GM12801 (cell line): ENCODE results near the gene IDUA.

Experiments
- CTCF ChIP-seq: IDR thresholded peaks from one replicate; pipeline ENCODE4 v1.5.1; 2011; ENCODE audit warnings: control low read depth; ENCODE audit not compliant: insufficient read length; ENCODE audit errors: extremely low read depth

The IDUA gene

GRCh38 chr4:1015179-1015578 lies 28.3 kb downstream of the IDUA start:
- TF ChIP-seq CTCF, result no peak

DNA sequence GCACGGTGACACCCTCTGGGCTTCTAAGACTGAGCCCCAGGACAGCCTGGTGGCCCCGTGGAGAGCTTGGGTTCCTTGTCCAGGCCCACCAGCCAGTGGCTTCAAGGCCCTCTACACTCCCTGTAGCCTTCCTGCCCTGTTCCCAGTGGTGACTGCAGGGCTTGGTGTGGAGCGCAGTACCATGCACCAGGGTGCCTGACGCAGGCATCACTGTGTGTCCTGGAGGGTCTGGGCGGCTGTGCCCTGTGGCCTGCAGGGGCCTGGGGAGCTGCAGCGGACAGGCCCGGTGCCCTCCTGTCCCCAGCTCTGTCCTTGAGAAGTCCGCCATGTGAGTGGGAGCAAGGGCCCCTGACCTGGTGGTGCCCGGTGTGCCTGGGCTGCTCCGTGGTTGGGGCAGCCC lies 28.9 kb downstream of the IDUA start:
- TF ChIP-seq CTCF, result no peak

- TF ChIP-seq CTCF, result no peak
These were observed 30.4 kb downstream of the IDUA start for GRCh38 chr4:1017211-1017610.

DNA sequence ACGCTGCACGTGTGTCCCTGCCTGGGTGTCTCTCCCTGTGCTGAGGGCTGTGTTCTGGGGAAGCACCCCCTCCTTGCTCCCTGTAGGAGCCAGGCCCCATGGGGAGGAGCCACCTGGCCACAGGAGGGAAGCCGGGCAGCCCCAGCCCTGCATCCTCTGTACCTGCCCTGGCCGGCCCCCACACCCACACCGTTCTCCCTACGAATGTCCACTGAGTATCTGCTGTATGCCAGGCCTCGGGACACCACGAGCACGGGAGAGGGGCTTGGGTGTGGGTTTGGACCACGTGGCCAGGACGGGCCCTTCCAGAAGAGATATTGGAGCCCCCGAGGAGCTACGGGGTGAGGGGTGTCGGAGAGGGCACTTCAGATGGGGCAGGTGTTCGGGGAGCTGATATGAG lies 30.9 kb downstream of the IDUA start:
- TF ChIP-seq CTCF, result no peak

GRCh38 chr4:1018147-1019020 lies 31.5 kb downstream of the IDUA start:
- no peak for TF ChIP-seq CTCF

DNA sequence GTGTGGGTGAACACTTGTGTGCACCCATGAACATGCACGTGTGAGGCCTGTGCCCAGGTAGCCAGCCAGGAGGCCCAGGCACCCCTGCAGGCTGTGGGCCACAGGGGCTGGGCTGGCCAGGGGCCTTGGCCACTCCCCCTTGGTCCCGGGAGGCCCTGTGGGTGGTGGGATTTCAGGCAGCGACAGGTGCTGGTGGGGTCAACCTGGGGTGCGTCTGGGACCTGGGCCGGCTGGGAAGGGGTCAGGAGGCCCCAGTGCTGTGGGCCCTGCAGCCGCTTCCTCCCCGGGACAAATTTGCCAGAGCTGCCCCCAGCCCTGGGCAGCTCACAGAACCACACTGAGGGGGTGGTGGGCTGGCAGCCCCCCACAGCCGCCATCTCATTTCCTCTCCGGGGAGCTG lies 32.5 kb downstream of the IDUA start:
- no peak for TF ChIP-seq CTCF

DNA sequence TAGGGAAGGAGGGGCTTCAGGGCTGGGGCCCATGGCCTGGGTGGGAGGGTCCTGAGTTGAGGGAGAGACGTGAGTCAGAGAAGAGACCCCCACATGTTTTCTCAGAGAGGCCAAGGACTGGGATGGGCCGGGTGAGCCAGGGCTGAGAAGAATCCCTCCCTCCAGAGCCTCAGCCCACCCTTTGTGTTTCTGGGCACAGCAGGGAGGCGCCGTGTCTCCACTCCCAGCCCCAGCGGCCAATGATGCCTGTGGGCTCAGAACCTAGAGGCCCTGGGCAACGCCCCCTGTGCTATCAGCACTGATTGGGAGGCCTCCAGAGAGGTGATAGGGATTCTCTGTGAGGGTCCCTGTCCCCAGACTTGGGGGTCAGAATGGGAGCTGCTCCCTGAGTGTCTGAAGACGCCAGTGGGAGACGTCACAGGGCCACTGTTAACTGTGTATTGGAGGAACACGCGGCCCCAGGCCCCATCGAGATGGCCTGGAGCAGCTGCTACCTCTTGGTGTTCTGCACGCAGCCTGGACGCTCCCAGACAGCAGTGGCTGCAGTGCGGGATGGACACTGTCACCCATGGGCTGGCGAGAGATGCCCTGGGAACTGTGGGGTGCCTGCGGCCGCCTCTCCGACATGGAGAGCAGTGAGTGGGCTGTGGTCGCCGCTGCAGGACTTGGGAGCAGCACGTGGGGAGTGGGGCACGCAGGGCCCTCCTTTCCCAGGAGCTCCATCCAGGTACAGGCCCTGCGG lies 33.1 kb downstream of the IDUA start:
- TF ChIP-seq CTCF, result no peak
